Large intestine (tissue), 3 donors: Measurements from ENCODE around the gene ST8SIA4. TPM values are rescaled to one million over a fixed set of nuclear protein-coding genes. Genes with fewer than 3 reads are reported as not detected.
A peak's percentile ranks its signal among the peaks of the same experiment; 100 is the strongest.

Experiments
- DNase-seq, 2 donors: peaks; one replicate each; pipeline versions ENCODE4 v3.0.0 to v3.0.0-alpha.2; 2013
- H3K27ac ChIP-seq: one replicate; pipeline ENCODE4 v1.5.1; 2013; ENCODE audit warnings: low read length
- H3K27me3 ChIP-seq: 2 replicates; pipeline ENCODE4 v1.6.1; 2013; ENCODE audit warnings: low read length; ENCODE audit not compliant: control insufficient read depth, insufficient read depth
- H3K36me3 ChIP-seq: 2 replicates; pipeline ENCODE4 v1.6.1; 2013; ENCODE audit warnings: low read length; ENCODE audit not compliant: control insufficient read depth, insufficient read depth
- H3K4me1 ChIP-seq: one replicate; pipeline ENCODE4 v1.6.1; 2013; ENCODE audit warnings: low read length; ENCODE audit not compliant: control insufficient read depth, insufficient read depth
- H3K4me3 ChIP-seq: one replicate; pipeline ENCODE4 v1.5.1; 2013; ENCODE audit warnings: low read length
- H3K9me3 ChIP-seq: one replicate; pipeline ENCODE4 v1.6.1; 2013; ENCODE audit warnings: mild to moderate bottlenecking, low read depth, low read length, moderate library complexity; ENCODE audit not compliant: control insufficient read depth
- WGBS: methylation state at CpG from one replicate; pipeline ENCODE4 v1.1.5; 2013; ENCODE audit warnings: low lambda C conversion rate; ENCODE audit not compliant: insufficient coverage; 5-methylcytosine and 5-hydroxymethylcytosine counted together
- polyA plus RNA-seq: library from polyadenylated mRNA; unstranded; fragments of 120-200 nt; gene quantifications from one replicate; pipeline ENCODE4 v1.2.1, GENCODE V29; 2013

ST8SIA4 gene
- polyA plus RNA-seq, 1 donor = 4.7 TPM

DNA sequence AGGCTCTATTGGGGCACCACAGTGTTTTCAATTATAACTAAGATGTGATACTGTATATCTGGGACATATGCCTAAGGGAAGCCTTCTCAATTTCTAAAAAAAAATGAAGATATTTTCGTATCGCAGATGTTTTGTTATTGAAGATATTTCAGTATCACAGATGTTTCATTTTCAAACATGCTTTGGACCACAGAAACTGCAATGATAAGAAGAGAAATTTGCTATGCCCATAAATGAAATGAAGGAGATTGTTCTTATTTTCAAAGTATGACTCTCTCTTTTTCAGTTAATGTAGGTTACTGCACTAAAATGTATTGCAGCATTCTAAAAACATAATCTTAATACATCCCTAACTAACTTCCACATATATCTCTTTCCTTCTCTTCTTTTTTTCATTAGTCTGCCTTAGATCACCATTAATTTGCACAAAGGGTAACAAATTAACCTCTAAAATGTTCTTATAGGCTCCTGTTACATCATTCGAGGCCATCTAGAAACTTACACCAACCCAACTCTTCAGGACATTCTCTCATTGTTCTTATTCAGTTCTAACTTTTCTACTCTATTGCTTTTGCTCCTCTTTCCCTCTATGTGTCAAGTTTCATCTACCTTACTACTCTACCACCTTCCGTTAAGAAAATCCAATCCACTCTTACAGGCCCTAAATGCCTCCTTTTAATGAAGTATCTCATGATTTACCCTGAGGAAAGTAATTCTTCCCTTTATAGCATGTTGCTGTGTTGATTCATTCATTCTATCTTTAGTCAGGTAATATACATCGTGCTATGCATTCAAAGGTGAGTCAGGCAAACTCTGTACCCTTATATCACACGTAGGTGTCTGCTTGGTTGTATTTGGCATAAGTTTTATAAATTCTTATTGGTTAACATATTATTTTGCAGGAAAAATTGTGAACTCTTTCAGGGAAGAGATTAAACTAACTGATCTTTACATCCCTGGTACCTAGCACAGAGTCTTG is 70.5 kb downstream of the ST8SIA4 start:
- Histone ChIP-seq H3K9me3 (no peaks in the 10 kb centered on the region), H3K36me3 (no peaks in the 10 kb centered on the region), H3K4me1 (peaks cover 3% of the 10 kb centered on the region), H3K27ac (no peak overlapping the region), H3K4me3 (no peak overlapping the region), H3K27me3 (no peaks in the 10 kb centered on the region)
- 90% methylated on average over 4 of the region's 6 CpGs for WGBS
- no peak for DNase-seq

DNA sequence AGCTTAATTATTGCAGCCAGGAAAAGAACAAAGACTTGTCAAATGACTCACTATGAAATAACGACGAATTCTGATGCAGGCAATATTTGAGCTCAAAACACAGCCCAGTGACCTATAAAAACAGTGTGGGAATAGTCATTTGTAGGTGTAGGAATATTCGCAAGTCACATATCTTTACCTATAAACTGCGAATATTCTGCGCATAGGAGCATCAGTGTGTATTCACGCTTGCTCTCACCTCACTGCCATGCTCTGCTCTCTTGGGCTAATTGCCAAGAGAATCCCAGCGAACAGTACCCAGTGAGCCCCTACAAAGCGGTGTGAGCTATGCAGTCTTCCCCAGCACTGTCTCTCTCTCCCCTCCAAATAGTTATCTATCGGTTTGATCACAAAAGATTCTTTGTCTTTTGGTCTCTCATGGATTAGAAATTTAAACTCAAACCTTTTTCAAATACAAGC is 74.2 kb downstream of the ST8SIA4 start:
- no peak for DNase-seq
- no peaks in the 10 kb centered on the region for H3K9me3 ChIP-seq
- no peak overlapping the region for H3K27ac ChIP-seq
- no peaks in the 10 kb centered on the region for H3K36me3 ChIP-seq
- WGBS = no CpG with 5 or more reads among the region's 9 CpGs
- H3K27me3 ChIP-seq = no peaks in the 10 kb centered on the region
- peaks cover 3% of the 10 kb centered on the region for H3K4me1 ChIP-seq
- no peak overlapping the region for H3K4me3 ChIP-seq

DNA sequence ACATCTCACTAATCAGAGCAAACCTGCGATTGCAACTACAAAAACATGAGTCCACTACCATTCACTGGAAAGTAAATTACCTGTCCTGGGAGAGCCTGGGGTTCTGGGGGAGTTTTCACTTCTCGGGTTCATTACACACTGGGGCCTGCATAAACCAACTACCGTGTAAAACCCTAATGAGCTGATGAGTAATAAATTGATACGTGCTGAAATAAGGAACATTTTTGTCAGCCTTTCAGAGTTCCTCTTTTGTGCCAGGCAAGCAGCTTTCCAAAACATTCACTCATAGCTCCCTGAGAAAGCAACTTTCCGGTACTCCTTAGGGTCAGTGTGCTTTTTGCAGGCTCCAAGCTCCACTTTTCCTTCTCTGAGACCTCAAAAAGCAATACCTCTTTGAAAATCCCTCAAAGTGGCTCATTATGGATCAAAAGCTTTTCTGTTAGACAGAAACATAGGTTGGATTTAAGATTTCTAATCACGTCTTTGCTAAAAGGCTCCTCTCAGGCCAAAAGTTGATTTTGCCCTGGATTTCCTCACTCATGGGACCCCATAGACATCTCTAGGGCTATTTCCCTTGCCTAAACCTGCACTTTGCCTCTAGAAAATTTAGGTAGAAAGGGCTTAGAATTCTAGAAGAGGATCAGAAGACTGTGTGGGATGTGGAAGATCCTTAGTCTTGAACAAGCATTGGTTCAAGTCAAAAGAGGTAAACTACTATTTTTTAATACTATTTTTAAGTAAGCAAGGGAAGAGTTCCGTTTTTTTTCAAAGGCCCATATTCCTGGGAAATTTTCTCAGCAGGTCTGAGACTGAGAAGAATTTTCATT is 74.8 kb downstream of the ST8SIA4 start:
- Histone ChIP-seq H3K27me3 (no peaks in the 10 kb centered on the region), H3K36me3 (no peaks in the 10 kb centered on the region), H3K9me3 (no peaks in the 10 kb centered on the region), H3K27ac (no peak overlapping the region), H3K4me3 (no peak overlapping the region), H3K4me1 (peaks cover 3% of the 10 kb centered on the region)
- 67% methylated on average over 1 of the region's 7 CpGs for WGBS
- DNase-seq = no peak

DNA sequence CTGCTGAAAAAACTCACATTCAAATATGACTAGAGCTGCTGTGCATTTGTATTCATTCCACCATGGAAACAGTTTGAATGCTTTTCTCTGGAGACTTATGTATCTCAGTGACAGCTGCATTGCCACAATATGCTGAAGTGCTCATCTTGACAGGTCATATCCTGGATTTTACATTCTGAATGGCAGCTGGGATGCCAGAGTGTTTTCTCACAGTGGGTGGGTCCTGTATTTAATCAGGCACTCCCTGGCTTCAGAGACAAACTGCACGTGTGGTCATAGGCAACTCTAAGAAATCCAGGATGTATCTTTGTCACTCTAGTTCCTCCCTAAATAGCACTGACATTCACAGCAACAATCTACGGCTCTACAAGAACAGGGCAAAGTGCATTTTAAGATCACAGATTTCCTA is 75.6 kb downstream of the ST8SIA4 start:
- DNase-seq = peak; percentile 53 to 86
- WGBS = no CpG with 5 or more reads among the region's 2 CpGs
- Histone ChIP-seq H3K4me1 (peaks cover 3% of the 10 kb centered on the region), H3K27ac (peak overlapping the region; percentile 34), H3K4me3 (no peak overlapping the region), H3K27me3 (no peaks in the 10 kb centered on the region), H3K36me3 (no peaks in the 10 kb centered on the region), H3K9me3 (no peaks in the 10 kb centered on the region)

DNA sequence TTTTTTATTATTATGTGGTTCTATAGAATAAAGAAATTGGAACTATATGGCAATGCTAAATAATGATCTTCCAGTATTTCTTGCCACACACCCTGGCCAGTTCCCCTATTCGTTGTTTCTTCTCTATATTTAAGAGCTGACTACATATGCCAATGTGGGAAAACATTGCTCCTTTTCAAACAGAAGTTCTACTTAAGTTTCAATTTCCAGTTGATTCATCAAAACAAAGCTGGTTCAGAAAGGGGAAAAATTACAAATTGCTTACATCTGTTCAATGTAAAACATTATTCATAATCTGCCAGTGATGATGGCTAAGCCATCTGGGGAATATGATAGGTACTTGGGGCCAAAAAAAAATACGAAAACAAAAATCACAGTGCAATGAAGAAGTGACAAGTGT is 76.9 kb downstream of the ST8SIA4 start:
- no peak for DNase-seq
- H3K36me3 ChIP-seq = no peaks in the 10 kb centered on the region
- H3K27me3 ChIP-seq = no peaks in the 10 kb centered on the region
- H3K4me3 ChIP-seq = no peak overlapping the region
- peaks cover 3% of the 10 kb centered on the region for H3K4me1 ChIP-seq
- H3K27ac ChIP-seq = no peak overlapping the region
- 100% methylated on average over 2 of the region's 2 CpGs for WGBS
- H3K9me3 ChIP-seq = no peaks in the 10 kb centered on the region

DNA sequence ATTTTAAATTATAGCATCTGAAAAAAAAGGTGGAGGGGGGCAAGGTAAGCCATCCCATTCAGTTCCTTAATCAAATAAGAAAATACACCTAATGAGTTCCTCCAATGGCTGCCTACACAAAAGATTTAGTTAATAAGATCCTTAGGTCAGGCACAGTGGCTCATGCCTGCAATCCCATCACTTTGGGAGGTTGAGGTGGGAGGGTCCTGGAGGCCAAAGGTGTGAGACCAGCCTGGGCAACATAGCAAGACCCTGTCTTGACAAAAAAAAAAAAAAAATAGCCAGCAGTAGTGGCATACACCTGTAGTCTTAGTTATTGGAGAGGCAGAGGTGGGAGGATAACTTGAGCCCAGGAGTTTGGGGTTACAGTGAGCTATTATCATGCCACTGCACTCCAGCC is 78.4 kb downstream of the ST8SIA4 start:
- Histone ChIP-seq H3K4me3 (no peak overlapping the region), H3K27me3 (no peaks in the 10 kb centered on the region), H3K9me3 (no peaks in the 10 kb centered on the region), H3K36me3 (no peaks in the 10 kb centered on the region), H3K27ac (no peak overlapping the region), H3K4me1 (peaks cover 3% of the 10 kb centered on the region)
- no peak for DNase-seq

DNA sequence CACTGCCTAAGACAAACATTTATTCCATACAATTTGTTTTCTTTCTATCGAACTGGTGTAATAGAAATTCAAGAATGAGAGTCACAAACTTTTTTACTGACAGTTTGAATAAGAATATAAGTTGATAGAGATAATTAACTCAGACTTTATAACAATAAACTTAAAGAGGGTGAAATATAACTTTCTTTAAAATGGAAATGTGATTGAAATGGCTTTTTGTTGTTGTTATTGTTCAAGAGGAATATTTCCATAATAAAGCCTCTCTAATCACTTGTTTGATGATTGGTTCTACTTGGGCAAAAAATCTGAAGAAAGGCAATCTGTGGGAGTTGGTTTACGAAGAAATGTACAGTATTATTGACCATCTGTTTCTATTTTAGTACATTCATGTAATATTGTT is 79.3 kb downstream of the ST8SIA4 start:
- no peaks in the 10 kb centered on the region for H3K27me3 ChIP-seq
- WGBS = 100% methylated on average over 1 of the region's 2 CpGs
- H3K4me1 ChIP-seq = peaks cover 3% of the 10 kb centered on the region
- H3K4me3 ChIP-seq = no peak overlapping the region
- no peaks in the 10 kb centered on the region for H3K9me3 ChIP-seq
- no peaks in the 10 kb centered on the region for H3K36me3 ChIP-seq
- no peak overlapping the region for H3K27ac ChIP-seq
- no peak for DNase-seq

DNA sequence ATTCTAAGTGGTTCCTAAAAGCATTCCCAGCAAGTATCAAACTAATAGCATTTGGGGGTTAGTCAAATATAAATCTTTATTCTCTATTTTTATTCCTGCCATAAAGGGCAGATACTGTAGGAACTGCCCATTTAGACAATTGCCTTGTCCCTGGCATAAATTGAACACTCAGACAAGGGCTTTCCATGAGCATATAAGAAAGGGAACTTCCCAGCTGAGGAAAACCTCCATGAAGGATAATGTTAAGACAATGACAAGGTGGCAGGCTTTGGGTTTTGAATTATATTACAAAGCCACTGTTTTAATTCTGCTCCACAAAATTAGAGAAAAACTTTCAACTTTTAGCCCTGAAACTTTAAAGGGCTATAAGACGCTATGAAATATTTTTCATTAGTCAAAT is 81.3 kb downstream of the ST8SIA4 start:
- Histone ChIP-seq H3K4me3 (no peak overlapping the region), H3K4me1 (no peaks in the 10 kb centered on the region), H3K27ac (no peak overlapping the region), H3K27me3 (no peaks in the 10 kb centered on the region), H3K36me3 (no peaks in the 10 kb centered on the region), H3K9me3 (no peaks in the 10 kb centered on the region)
- no peak for DNase-seq
- WGBS = 100% methylated on average over 1 of the region's 1 CpG

DNA sequence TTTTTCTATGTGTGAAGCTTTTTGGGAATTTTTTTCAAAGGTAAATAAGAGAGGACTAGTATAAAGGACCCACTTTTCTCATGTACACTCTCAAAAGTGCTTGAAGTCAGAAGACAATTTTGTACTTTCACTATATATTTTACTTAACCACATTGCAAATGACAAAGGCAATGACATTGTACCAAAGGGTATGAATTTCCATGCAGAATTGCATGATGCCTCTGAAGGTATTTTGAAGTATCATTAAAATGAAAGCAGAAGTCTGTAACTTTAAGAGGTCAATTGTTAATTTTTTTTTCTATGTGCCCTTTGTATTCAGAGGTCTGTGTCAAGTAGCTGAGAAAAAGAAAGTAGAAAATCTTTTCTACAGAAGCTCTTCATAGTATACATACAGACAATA is 84.7 kb downstream of the ST8SIA4 start:
- Histone ChIP-seq H3K4me3 (no peak overlapping the region), H3K9me3 (no peaks in the 10 kb centered on the region), H3K4me1 (no peaks in the 10 kb centered on the region), H3K27ac (no peak overlapping the region), H3K27me3 (no peaks in the 10 kb centered on the region), H3K36me3 (no peaks in the 10 kb centered on the region)
- no peak for DNase-seq

DNA sequence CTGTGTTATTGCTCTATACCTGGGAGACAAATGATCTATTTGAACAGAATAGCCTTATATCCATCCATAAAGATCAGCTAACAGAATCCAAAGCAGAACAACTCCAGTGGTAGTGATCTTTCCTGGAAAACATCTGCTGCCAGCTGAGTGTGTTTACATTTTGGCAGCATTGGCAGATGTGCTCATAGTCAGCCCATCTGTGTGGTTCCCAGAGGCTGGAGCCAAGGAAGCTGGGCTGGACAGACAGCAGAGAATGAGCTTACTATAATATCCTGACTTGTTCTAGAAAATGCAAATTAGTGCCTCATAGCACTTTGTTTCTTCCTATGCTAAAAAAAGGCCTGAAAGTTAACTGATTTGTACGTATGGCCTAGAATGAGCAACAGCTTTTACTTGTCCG is 99.7 kb downstream of the ST8SIA4 start:
- DNase-seq = no peak
- Histone ChIP-seq H3K4me3 (no peak overlapping the region), H3K36me3 (no peaks in the 10 kb centered on the region), H3K9me3 (no peaks in the 10 kb centered on the region), H3K4me1 (no peaks in the 10 kb centered on the region), H3K27me3 (no peaks in the 10 kb centered on the region), H3K27ac (no peak overlapping the region)
- 100% methylated on average over 2 of the region's 2 CpGs for WGBS
